CD4-positive, alpha-beta T cell treated with Interleukin-6 at 100 ng/mL for 8 hours (primary cell): ENCODE measurements around the gene RIPPLY2.
"Not testable (repeated sequence)": the region's sequence is repeated elsewhere in the genome, so short reads cannot be mapped to it uniquely, and the experiment has no call there.

ENCODE experiments used
- DNase-seq: peaks from one replicate; pipeline ENCODE4 v3.0.0-alpha.2; 2020; ENCODE audit warnings: mixed read lengths, low spot score

The RIPPLY2 gene, protein sequence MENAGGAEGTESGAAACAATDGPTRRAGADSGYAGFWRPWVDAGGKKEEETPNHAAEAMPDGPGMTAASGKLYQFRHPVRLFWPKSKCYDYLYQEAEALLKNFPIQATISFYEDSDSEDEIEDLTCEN

DNA sequence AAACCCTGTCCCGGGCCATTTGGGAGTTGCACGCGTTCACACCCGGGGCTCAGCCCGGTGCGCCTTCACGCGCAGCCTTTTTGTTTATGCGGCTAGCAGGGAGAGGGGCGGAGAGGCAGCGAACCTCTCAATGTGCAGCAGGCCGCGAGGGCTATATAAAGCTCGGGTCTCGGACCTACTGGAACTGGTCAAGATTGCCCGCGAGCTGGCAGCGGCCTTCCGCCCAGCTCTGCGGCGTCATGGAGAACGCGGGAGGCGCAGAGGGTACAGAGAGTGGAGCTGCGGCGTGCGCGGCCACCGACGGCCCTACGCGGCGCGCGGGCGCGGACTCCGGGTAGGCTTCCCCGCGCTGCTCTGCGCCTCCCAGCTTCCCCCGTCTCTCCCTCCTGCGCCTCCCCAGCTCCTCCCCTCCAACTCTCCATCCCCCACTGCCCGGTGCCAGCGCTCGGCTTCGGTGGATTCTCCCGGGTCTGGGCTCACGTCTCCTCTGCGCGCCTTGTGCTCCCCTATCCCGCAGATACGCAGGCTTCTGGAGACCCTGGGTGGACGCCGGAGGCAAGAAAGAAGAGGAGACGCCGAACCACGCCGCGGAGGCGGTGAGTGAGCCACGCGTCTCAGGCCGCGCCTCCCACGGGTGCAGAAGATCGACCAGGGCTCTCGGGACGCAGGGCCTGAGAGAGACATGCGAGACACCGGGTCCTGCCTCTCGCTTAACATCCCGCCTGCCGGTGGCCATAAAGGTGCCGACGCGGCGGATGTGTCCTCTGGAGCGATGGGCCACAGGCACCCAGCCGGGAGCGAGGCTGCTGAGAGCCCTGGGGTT is at the start of gene RIPPLY2:
RIPPLY2 (plus strand) TSS at position 183 of the 823 bp plus-strand sequence; CDS start at position 240, 57 bp downstream.
- DNase-seq, result no peak

DNA sequence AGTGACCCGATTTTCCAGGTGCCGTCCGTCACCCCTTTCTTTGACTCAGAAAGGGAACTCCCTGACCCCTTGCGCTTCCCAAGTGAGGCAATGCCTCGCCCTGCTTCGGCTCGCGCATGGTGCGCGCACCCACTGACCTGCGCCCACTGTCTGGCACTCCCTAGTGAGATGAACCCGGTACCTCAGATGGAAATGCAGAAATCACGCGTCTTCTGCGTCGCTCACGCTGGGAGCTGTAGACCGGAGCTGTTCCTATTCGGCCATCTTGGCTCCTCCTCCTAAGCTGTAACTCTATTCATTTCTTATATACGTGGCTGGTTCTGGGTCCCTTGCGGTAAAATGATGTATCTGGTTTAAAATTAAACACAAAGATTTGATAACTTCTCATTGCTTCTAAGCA is 49.7 kb upstream of the RIPPLY2 start:
- not testable (repeated sequence) for DNase-seq

DNA sequence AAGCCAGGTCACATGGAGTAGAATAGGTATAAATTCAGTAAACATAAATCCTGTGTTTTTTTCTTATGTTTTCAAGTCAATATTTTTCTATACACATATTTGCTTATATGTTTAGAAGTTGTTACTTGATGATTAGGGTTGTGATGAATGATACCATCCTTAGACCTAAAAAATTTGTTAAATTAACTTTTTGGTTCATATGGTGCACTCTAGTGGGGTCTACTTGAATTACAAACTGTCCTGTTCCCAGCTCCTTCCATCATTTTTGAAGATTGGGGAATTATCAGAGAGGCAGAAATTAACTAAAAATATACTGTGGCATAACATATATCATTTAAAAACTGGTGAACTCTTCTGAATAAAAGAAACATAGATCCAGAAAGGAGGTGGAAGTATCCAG is 48.3 kb upstream of the RIPPLY2 start:
- no peak for DNase-seq

DNA sequence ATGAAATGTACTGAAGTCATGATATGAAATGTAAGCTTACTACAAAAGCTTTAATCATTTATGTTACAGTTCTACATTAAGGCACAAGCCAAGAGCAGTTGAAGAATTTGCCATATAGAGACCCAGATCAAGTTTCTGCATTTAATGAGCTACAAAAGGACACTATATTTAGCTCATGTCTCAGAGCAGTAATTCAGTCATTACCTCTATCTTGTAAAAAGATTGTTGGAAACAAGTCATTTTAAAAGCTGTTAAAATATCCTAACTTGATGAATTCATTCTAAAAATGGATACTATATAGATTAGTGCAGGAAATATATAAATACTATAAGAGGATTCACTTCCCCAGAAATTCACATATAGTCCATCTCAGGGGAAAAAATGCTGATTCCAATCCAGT is 45.2 kb upstream of the RIPPLY2 start:
- no peak for DNase-seq

GRCh38 chr6:83808926-83809325 is 44.2 kb upstream of the RIPPLY2 start:
- no peak for DNase-seq

DNA sequence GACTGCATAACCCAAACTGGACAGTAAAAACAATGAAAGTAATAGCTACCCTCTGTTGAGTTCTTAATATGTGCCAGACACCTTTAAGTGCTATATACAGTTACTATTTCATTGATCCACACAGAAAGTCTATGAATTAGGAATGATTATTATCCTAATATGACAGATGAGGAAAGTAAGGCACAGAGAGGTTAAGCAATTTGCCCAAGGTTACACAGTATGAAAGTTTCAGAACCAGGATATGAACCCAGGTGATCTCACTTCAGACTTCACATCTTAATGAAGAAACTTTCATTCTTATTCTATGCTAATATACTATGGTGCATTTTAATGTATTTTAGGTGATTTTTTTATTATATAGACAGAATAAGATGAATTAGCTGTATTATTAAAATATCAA is 40.6 kb upstream of the RIPPLY2 start:
- DNase-seq, result no peak

- DNase-seq, result no peak
Observed at GRCh38 chr6:83815631-83816272, 37.4 kb upstream of the RIPPLY2 start.

DNA sequence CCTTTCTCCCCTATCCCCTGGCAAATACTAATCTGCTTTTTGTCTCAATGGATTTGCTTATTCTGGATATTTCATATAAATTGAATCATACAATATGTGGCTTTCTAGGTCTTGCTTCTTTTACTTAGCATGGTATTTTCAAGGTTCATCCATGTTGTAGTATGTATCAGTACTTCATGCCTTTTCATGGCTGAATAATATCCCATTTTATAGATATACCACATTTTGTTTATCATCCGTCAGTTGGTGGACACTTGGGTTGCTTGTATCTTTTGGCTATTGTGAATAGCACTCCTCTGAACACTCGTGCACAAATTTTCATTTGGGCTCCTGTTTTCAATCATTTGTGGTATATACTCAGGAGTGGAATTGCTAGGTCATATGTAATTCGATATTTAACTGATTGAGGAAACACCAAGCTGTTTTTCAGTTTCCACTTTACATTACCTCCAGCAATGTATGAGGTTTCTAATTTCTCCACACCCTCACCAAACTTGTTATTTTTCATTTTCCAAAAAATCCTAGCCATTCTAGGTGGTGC is 30.5 kb upstream of the RIPPLY2 start:
- no peak for DNase-seq

DNA sequence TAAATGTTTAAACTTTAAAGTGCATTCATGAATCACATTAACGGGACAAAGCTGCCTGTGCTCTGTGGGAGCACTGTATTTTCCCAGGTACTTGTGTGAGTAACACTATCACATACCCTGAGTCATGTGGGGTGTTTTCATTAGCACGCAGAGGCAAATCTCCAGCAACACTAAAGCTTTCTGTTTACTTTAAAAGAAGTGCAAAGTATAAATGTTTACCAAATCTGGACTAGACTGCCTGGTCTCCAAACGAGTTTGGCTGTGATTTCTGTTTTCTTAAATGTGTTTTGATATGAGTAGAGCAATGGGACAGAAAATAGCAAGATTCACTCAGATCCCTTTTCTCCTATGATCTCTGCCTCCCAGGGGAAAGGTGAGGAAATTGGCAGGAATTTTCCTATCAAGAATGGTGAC is 28.8 kb upstream of the RIPPLY2 start:
- DNase-seq, result no peak

DNA sequence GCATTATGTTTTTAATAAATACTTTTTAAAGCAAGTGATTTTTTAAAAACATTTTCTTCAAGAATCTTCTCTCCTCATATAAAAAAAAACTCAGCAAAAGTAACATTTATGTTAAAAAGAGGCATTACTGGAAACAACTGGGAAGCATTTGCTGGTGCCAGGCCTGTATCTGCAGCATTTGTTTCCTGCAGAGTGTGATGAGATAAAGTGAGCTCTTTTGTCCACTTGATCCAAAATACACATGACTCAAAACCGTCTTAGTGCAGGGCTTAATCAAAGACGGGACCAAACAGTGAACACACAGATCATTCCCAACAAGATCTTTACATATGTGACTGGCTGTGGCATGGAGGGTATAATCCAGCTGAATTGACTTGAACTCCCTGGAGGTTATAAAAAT is 28.3 kb upstream of the RIPPLY2 start:
- no peak for DNase-seq

GRCh38 chr6:83827050-83827449 is 26.1 kb upstream of the RIPPLY2 start:
- DNase-seq, result no peak

DNA sequence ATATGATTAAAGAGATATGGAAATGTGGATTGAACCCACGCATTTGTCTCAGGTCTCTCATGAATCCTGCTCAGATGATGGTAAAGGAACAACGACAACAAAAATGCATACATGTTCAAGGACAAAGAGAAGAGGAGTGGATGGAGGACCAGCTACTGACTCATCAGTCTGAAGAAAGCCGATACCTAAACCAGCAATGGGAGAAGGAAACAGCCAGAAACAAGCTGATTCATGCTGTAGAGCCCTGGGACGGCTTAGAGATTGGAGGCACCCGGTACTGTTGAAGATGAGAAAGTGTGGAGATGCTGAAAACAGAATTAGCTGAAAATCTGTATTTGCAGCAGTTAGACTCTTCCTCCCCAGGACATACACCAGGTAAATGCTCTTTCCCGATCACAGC is 14.4 kb upstream of the RIPPLY2 start:
- DNase-seq, result no peak

DNA sequence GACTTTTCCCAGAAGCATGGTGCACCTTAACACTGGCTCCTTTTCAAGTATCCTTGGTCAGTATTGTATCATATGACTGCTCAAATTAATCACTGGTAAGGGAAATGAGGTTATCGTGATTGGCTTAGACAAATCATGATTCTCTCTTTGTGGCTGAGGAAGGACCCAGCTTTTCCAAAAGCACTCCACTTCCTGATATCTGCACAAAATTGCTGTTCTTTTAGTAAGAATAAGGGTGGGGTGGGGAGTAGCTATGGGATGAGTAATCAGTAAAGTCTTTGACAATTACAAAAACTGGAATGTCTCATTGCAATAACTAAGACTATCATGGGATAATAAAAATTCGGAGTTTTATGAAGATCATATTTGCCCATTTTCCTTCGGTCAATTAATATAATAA is 9.0 kb upstream of the RIPPLY2 start:
- no peak for DNase-seq

DNA sequence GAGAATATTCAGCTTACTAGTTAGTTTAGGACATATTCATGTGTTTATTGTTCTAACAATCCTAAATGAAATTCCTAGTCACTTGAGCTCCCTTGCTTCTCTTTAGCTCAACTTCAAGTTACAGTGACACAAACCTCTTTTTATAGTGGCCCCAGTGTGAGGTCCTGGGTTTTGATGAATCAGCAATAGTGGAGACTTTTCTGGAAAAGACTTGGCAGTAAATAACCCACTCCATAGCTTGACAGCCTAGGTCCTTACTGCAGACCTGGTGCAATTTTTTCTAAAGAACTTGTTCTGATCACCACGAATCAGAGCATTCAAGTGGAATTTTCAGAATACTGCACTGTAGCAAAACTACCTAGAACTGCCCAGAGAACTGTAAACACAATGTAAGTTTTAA is 6.9 kb upstream of the RIPPLY2 start:
- DNase-seq, result no peak

- DNase-seq, result no peak
Observed at GRCh38 chr6:83847179-83847578, 6.0 kb upstream of the RIPPLY2 start.

GRCh38 chr6:83849127-83849526 is 4.0 kb upstream of the RIPPLY2 start:
- no peak for DNase-seq

DNA sequence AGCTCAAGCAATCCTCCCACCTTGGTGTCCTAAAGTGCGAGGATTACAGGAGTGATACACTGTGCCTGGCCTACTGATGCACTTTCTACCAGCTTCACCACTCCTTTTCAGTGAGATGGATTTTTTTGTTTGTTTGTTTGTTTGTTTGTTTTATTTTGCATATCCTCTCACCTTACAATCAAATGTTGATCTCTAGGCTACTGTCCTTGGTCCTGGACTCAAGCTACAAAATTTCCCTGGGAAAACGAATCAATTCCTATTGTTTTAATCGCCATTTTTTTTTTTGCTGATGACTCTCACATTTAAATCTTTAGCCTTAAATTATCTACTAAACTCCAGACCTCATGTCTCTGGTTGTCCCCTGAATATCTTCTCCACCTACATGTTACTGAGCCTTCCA is 3.5 kb upstream of the RIPPLY2 start:
- DNase-seq, result no peak

DNA sequence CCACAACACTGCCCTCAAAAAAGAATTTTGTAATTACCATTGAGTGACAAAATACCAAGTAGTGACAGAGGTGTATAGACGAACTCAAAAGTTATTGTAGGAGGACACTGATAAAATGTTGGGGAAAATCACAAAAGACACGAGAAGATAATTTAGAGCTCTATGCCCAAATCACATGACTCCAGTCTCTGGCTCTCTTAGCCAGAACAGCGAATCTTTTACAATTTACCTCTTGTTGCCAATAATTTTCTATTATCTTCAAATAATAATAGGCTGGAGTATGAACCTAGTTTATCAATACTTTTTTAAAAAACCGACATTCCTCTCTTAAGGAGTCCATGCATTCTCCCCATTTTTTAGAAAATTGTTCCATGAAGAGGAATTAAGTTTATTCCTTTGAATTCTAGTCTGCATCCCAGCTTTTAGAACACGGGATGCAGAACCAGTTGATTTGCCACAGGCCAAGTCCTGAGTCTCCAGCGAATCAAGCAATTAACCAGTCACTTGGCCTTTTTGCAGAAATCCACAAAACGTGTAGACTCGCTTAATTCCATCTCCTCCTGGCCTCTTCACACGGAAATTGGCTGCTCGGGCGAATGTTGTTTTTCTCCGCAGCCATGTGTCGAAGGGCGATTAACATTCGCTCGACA is 507 bp upstream of the RIPPLY2 start:
- no peak for DNase-seq

DNA sequence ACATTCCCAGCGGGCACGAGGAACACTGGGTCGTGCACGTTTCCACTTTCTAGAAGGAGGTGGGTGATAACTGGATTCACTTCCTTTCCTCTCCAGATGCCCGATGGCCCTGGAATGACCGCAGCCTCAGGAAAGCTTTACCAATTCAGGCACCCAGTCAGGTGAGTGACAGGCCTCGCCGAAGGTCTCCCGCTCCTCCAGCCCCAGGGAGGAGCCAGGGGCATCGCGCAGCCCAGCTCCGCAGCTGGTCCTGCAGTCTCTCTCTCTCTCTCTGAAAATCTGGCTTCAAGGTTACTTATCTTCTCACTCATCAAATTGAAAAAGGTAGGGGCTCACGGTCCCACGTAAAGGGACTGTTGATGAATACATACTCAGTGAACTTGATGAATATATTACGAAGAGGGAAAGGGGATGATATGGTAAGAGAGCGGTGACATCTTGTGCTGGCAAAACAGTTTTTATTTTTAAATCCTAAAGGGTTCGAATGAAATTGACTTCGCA is 891 bp downstream of the RIPPLY2 start:
- no peak for DNase-seq

DNA sequence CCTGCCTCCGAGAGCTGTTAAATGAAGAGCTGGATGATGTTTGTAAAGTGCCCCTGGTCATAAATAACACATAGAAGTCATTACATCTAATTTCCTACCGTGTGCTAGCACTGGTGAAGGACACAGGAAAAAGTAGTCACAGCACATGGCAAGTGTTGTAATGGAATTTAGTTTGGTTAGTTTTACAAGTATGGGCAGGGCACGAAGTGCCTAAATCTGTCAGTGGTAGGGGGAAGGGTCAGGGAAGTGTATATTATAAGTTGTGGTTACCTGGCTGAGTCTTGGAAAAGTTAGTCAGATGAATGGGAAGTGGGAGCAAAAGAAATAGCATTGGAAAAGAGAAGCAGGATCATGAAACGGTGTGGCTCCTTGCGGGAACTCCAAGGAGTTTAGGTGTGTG is 1.6 kb downstream of the RIPPLY2 start:
- DNase-seq, result no peak

DNA sequence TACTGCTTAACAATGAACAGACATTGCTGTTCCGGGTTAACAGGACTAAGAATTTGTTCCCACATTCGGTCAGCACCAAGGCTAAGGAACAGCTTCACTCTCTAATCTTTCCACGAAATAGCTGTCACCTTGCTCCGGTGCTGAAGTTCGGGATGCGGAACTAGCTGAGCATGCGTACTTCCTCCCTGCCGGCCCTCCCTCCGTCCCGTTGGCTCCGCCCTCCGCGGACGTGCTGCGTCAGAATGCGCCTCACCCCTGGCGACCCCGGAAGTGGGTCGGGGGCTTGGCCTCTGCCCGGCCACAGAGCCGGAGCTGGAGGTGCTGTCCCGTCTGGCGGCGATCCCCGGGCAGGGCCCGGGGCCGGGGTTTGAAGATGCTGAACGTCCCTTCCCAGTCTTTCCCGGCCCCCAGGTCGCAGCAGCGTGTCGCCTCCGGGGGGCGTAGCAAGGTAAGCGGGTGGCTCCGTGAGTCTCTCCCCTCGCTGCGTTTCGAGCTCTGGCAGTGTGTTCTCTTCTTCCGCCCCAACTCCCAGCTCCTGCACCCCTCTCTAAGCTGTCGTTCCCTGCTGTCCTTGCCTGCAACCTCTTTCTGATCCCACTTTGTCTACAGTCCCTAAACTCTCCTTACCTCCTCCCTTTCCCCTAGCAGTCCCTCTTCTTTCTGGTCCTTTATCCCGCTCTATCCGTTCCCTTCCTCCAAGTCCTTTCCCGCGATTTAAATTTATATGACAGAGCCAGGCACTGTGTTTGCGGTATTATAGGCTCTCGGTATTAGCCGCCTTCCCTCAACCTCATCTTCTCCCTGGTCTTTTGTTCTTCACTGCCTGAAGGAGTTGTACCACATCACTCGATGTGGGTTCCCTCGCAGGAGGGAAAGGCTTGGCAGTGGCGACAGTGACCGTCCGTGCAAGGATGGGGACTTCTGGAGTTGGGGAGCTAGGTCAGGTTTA is 6.5 kb downstream of the RIPPLY2 start, which contains the start of gene CYB5R4:
CYB5R4 (plus strand) TSS at position 280 of the 949 bp plus-strand sequence; CDS start at position 374, 94 bp downstream.
- DNase-seq, result peak; percentile 92
